GM21576 (cell line): ENCODE data around the gene EXOC3L4.
"Not testable (repeated sequence)": the region's sequence is repeated elsewhere in the genome, so short reads cannot be mapped to it uniquely, and the experiment has no call there.

Experiments
- ATAC-seq: cut with Tn5 transposase; IDR thresholded peaks from one replicate; pipeline ENCODE4 v1.9.1; 2021; ENCODE audit warnings: mild to moderate bottlenecking, moderate library complexity; ENCODE audit not compliant: unreplicated experiment

Gene EXOC3L4

DNA sequence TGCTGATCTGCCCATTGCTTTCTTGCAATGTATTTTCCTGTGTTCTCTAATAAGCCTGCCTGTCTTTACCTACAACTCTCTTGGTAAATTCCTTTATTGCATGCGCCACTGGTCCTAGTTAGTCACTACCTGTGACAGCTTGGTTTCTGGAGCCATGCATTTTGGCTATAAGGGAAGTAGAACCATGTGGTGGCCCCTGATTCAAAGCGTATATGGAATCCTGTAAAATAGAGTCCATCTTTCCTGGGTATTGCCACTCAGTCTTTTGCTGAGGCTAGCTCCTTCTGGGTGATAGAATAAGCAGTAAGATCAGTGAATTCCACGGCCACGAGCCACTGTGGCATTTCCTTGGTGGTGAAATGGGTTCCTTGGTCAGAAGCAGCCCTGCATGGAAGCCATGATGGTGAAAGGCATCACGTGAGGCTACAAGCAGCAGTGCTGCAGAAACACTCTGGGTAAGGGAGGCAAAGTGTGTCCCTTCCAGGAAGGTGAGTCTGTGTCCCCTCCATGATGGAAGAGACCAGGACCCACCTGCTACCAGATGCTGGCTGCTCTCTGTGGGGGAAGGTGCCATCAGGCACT, 48.3 kb downstream of the EXOC3L4 start:
- no peak for ATAC-seq

DNA sequence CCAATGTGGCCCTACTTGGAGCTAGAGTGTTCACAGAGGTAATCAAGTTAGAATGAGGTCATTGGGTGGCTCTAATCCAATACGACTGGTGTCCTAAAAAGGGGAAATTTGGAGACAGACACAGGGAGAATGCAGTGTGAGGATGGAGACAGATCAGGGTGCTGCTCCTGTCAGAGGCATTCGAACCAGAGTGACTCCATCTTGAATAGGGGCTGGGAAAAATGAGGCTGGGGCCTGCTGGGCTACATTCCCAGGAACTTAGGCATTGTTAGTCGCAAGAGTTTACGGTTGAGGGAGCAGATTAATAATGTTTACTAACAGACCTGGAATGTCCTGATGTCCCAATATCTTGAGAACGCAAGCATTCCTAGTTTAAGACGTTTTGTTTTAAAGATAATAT, 49.0 kb downstream of the EXOC3L4 start:
- no peak for ATAC-seq

DNA sequence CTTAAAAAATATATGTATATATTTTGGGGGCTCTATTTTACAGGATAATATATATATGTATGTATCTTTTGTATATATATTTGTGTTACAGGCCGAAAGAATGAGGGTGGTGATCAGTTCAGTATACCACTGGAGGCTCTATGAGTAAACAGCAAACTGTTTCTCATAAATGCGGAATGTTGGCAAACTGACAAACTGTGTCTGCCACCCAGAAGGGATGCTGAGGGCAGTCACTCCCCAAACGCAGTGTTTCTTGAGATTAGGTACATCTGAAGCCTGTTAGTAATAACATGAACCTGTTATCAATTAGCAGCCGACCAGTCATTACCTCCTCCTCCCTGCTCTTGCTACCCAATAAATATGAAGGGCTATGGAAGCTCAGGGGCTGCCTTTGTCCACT, 49.6 kb downstream of the EXOC3L4 start:
- no peak for ATAC-seq

DNA sequence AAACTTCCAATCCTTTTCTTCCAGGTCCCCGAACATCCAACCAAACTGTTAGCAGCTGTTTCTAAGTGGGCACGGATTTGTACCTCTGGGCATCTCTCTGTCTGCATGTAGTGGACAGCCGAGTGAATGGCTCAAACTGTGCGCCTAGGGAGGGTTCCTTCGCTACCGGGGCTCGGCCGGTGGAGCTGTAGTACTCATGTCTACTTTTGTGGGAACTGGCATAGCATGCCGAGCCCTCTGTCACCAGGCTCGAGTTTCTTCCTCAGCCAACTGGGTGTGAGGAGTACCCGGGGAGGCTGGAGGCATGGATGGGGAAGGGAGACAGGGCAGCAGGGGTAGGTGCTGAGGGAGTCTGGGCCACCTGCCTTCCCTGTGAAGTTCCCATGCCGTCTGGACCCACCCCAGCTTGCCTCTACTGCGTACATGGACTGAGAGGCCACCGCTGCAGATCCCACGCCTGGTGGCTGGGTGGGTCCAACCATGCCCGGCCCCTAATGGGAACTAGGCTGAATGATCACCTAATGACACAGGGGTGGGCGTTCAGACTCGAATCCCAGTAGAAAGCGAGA, 51.7 kb downstream of the EXOC3L4 start:
- no peak for ATAC-seq

DNA sequence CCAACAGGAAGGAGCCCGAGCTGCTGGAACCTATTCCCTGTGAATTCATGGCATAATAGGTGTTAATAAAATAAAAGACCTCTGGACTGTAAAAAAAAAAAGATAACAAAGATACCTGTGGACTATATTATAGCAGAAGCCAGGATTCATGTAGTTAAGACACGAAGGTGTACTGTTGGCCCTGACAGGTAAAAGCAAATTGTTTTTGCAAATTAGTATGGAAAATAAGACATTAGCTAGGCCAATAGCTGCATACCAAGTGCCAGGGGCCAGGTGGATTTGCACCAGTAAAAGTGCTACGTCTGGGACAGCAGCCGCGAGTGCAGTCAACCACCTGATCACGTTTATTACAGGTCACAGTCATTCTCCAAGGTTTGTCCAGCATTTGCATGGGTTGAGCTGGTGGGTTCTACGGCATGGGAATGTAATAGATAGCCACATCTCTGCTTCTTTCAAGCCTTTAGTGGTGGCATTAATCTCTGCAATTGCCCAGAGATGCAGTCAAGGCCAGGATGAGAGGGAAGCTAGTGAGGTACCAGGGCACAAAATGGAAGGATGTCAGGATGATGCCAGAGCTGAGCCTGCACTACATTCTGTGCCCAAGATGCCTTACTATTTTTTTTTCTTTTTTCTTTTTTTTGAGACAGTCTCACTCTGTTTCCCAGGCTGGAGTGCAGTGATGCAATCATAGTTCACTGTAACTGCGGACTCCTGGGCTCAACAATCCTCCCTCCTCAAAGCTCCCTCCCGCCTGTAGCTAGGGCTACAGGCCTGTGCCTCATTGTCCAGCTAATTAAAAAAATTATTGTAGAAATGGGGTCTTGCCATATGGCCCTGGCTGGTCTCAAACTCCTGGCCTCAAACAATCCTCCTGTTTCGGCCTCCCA, 55.1 kb downstream of the EXOC3L4 start:
- ATAC-seq, result no peak

DNA sequence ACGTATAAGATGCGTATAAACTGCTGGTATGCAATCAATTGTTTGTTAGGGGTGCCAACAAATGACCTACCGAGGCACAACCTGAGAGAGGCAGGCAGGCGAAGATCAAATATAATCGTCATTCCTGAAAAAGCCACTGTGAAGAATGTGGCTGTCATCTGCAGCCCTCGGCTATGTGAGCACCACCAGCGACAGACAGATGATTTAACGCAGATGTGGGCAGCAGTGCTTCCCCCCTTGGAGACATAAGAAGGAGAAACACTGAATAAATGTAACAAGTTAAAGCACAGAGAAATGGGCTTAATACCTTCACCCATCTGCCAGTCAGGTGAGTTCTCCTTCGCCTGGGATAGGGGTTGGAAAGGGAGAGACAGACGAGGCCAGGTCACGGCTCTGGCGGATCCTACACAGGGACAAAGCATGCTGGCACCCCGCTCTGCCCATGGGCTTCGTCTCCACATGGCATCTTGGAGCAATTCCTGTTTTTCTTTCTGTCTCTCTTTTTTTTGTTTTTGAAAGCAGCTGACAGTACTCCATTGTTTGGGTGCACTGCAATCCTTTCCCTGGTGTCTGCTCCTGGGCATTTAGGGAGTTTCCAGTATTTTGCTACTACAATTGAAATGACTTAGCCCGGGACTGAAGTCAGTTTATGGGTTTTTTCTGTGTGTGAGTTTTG, 56.9 kb downstream of the EXOC3L4 start:
- ATAC-seq, result no peak

DNA sequence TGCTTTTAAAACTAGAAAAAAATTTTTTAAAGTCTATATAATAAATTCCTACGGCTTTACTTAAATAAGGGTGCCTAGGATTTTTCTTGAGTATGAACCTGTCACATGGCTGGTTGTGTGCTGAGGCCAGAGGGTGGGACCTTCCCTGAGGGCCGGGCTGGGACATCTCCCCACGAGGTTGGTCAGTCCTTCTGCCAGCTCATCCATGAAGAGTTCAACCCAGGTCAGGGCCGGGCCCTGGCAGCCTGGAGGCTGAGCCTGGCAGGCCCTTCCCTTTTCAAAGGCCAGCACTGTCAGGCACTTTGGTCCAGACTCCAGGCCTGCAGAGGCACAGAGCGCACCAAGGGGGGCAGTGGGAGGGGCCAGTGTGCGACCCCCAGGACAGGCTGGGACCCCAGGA, 60.5 kb downstream of the EXOC3L4 start:
- ATAC-seq, result no peak

DNA sequence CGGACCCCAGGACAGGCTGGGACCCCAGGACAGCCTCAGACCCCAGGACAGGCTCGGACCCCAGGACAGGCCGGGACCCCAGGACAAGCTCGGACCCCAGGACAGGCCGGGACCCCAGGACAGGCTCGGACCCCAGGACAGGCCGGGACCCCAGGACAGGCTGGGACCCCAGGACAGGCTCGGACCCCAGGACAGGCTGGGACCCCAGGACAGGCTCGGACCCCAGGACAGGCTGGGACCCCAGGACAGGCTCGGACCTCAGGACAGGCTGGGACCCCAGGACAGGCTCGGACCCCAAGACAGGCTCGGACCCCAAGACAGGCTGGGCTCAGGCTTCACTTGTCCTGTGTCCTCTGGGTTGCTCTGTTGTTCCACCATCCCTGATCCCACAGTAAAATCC, 60.9 kb downstream of the EXOC3L4 start:
- ATAC-seq, result not testable (repeated sequence)

DNA sequence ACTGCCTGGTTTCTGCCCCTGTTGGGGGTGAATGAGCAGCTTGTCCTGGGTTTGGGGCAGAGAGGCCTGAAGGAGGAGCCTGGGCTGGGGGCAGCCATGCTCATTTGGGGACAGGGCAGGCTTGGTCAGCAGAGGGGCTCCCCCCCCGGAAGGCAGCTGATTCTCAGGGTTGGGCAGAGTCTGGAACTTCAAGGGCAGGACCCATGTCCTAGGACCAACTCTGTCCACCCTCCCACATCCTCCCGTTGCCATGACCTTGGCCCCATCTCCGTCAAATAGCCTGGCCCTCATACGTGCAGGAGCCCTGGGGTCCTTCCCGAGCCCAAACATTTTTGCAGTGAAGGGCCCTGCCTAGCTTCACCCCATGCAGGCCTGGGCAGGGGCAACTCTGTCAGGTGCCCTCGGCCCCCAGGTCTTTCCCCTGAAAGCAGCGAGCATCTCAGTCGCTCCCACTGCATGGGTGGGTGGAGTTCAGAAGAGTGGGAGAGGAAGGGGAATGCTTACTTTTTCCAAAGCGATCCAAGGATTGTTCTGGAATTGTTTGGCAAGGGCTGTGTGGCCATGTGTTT, 61.4 kb downstream of the EXOC3L4 start:
- ATAC-seq, result no peak

DNA sequence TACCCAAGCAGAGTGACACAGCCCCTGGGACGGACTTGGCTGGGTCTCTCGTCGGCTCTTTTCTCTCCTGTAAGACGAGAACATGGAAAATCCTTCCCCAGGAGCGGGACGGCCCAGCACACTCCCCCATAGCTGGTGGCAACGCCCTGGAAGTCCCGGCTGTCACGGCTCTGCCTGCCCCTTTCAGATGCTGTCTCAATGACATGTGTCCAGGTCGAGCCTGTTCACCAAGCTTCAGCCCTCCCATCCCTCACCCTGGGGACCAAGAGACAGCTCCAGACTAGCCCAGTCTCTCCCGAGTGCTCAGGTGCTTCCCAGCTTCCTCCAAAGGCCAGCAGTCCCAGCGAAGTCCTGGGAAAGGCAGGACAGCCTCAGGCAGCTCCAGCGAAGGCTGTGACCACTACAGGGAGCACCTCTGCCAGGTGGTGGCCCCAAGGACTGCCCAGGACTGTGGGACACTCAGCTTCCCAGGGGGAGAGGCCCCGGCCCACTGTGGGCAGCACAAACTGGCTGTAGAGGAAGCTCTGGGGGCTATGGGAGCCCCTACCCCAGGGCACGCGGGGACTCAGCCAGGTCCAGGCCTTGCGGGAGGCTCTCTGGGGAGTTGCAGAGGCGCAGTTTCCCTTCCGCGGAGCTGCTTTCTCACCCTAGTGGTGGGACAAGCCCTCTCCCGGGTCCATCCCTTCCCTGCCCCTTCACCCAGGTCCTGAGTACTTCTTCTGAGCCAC, 62.3 kb downstream of the EXOC3L4 start:
- ATAC-seq, result no peak

DNA sequence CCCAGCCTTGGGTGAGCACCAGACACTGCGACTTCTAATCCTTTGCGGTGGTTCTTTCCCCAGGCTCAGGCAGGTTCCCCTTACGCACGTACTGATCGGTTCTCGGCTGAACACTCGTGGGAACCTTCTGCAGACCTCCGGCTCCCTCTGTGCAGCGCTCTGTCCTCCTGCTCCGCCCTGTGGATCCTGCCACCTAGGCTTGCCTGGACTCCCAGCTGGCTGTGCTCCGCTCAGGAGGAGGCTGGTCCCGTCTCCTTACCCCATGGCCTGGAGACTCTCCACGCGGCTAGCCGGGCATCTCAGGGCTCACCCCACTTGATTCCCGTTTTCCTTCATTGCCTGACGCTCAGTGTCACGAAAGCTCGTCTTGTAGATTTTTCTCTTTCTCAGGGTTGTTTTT, 63.4 kb downstream of the EXOC3L4 start:
- ATAC-seq, result no peak

DNA sequence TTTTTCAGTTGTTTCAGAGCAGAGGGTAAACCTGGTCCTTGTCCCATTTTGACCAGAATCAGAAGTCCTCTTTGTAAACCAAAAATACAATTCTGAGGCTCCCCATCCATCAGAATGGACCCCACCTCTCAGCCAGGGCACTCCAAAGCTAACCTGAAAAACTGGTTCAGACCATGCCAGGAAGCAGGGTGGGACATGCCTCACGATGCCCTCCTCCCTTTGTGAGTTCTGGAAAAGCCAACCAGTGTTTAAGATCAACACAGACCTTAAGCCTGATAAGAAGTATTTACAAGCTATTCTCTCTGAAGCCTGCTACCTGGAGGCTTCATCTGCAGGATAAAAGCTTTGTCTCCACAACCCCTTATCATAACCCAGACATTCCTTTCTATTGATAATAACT, 64.2 kb downstream of the EXOC3L4 start:
- ATAC-seq, result no peak
